ENCODE measurements around the gene FHOD1. TPM values are rescaled to one million over a fixed set of nuclear protein-coding genes. Genes with fewer than 3 reads are reported as not detected.

The FHOD1 gene
- total and polyA plus RNA-seq, 2 of the 13 experiments (the other 11 are each of a cell fraction or from before 2014, with no cell fraction given), result 20.0 to 20.8 TPM

- peak; percentile 69; the same call in 1 of the 2 replicates for TF ChIP-seq ZNF607 (CRISPR knock-in tag; IDR thresholded peaks at IDR 0.05; ENCODE audit: borderline replicate concordance)
- TF ChIP-seq HINFP (CRISPR knock-in tag; IDR thresholded peaks at IDR 0.05; ENCODE audit: low read depth), result no peak
- TF ChIP-seq FOXO1 (CRISPR knock-in tag; IDR thresholded peaks at IDR 0.05), result peak; percentile 29; the same call in 1 of the 2 replicates
- TF ChIP-seq RAD21 (CRISPR knock-in tag; IDR thresholded peaks at IDR 0.05), result 0 out of 2 replicates have a peak, but pooled peaks have one; percentile 37
- peak; percentile 81; the same call in 1 of the 2 replicates for TF ChIP-seq ZNF224 (CRISPR knock-in tag; IDR thresholded peaks at IDR 0.05)
- TF ChIP-seq FOXJ3 (CRISPR knock-in tag; IDR thresholded peaks at IDR 0.05; ENCODE audit: borderline replicate concordance), result 0 out of 2 replicates have a peak, but pooled peaks have one; percentile 31
- TF ChIP-seq ARID4A (CRISPR knock-in tag; IDR thresholded peaks at IDR 0.05; ENCODE audit: borderline replicate concordance), result peak; percentile 69; the same call in 1 of the 2 replicates
- no peak for TF ChIP-seq ZNF235 (CRISPR knock-in tag; IDR thresholded peaks at IDR 0.05; ENCODE audit: borderline replicate concordance)
- TF ChIP-seq TEAD2 (CRISPR knock-in tag; IDR thresholded peaks at IDR 0.05), result no peak
- no peak for TF ChIP-seq ATF1 (CRISPR knock-in tag; IDR thresholded peaks at IDR 0.05)
- no peak for TF ChIP-seq CREBL2 (CRISPR knock-in tag; IDR thresholded peaks at IDR 0.05; ENCODE audit: borderline replicate concordance)
- no peak for TF ChIP-seq ZBTB49 (CRISPR knock-in tag; IDR thresholded peaks at IDR 0.05; ENCODE audit: borderline replicate concordance)
- no peak for TF ChIP-seq PPARG (CRISPR knock-in tag; conservative IDR thresholded peaks at IDR 0.05)
- no peak; the same call in 1 of the 2 replicates for TF ChIP-seq FOXC1 (CRISPR knock-in tag; IDR thresholded peaks at IDR 0.05; ENCODE audit: borderline replicate concordance)
- TF ChIP-seq ZNF33B (CRISPR knock-in tag; IDR thresholded peaks at IDR 0.05), result no peak; the same call in 1 of the 2 replicates
- peak; percentile 91 for TF ChIP-seq ZNF777 (CRISPR knock-in tag; IDR thresholded peaks at IDR 0.05)
- peak; percentile 79 for TF ChIP-seq IKZF5 (CRISPR knock-in tag; IDR thresholded peaks at IDR 0.05)
- no peak for TF ChIP-seq CHD4 (IDR thresholded peaks at IDR 0.05; ENCODE audit: borderline replicate concordance, low read length)
- TF ChIP-seq ZNF549 (CRISPR knock-in tag; IDR thresholded peaks at IDR 0.05), result no peak
Measured at GRCh38 chr16:67247192-67248072, at the start of gene FHOD1 (continued).
